AG20443 (cell line): ENCODE data around the gene ZMYND8.

ENCODE experiments used
- DNase-seq: peaks from one replicate; pipeline ENCODE4 v3.0.0; 2012; ENCODE audit warnings: low spot score, mixed read lengths

The ZMYND8 gene

GRCh38 chr20:47353692-47354463, 2.6 kb downstream of the ZMYND8 start:
- DNase-seq, result no peak

GRCh38 chr20:47353239-47353691, 3.2 kb downstream of the ZMYND8 start:
- no peak for DNase-seq

DNA sequence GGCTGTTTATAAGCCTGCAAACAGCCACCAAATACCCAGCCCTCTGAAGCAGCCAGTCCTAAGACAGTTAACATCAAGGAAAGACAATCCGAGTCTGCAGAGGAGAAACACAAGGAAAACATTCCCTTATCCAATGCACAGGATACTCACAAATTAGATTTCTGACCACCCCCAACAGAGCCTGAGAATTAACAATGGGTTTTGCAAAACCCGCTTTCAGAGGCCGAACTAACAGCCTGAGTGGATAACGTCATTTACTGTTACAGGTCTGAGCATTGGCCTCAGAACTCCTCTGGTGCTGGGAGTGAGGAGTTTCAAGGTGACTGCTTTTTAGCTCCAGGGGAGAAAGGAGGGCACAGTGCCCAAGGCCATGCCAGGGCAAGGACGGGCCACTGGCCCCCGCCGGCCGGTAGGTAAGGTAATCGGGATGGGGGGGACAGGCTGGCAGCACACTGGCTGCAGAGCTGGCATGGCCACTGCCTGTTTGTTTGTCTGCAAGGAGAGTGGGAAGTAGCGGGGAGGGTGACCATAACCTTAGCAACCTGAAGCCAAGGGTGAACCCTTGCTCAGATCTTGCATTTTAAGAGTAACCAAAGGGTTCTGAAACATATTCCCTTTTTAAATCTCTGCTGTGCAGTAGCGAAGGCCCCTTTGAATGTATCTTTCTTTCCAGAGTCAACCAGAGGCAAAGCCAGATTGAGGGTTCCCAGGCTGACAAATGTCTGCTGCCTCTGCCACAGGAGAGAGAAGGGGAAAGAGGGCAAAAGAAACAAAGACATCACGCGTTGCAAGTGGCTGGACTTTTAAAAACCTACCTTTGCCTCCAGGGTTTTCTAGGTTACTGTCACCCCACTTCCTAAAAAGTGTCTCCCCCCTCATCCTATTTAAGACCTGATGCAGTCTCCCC, 3.9 kb downstream of the ZMYND8 start:
- DNase-seq, result no peak

DNA sequence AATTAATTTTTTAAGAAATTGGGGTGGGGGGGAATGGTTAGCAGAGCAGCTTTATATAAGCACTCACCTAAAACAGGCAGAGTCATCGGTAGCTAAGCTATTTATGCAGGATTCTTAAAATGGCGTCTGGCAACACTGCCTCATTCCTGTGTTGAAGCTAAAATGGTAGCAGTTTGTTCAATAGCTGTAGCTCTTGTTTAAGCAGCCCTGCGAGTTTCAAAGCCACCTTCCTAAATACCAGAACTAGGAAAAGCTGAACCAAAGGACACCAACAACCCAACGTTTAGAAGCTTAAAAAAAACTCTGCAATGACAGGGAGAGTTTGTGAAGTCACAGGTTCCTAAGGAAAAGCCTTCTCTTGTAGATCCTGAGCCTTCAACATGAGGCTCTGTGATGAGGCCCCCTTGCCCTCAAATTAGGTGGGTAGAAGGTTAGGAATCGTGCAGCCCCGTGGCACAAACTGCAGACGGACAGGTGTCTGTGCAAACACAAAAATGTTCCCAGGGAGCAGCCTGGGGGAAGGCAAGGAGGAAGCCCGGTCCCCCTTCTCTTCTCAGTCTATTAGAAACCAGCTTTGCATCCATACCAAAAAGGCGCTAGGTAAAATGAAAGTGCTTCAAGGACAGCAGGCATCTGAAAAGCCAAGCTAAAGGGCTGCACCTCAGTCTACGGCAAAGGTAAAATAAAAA, 4.7 kb downstream of the ZMYND8 start:
- no peak for DNase-seq

DNA sequence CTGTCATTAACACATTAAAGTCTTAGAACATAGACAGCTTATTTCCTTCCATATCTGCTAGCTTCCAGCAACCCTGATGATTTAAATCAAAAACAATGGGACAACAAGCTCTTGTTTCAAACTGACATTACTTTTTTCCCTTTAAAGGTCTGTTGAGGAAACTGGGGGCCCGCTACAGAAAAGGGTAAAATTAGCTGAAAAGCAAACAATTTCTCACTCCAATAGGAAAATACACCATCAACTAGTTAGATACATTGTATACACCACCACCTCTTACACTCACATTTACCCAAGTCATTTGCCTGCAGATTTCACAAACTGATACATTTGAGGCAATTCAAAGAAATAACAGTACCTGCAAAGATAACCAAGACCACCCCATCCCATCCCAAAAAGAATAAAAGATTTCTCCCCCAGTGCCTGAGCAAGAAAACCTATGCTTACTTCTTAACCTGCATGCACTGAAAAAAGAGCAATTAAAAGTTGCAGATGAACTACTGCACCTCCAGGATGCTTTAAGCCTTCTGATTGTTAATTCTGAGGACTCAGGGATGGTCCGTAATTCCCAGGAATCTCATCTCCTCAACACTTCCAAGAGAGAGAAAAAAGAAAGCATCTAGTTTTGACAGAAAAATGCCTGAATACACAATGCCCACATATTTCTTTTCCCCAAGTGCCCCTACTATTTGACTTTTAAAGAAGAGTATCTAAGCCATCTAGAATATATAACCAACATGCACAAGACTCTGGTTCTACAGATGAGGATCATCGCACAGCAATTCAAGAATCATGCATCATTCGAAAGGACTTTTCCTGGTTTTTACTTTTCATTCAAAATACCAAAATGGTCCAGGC, 5.6 kb downstream of the ZMYND8 start:
- DNase-seq, result no peak

- DNase-seq, result no peak
Measured at GRCh38 chr20:47350181-47350550, 6.3 kb downstream of the ZMYND8 start.

DNA sequence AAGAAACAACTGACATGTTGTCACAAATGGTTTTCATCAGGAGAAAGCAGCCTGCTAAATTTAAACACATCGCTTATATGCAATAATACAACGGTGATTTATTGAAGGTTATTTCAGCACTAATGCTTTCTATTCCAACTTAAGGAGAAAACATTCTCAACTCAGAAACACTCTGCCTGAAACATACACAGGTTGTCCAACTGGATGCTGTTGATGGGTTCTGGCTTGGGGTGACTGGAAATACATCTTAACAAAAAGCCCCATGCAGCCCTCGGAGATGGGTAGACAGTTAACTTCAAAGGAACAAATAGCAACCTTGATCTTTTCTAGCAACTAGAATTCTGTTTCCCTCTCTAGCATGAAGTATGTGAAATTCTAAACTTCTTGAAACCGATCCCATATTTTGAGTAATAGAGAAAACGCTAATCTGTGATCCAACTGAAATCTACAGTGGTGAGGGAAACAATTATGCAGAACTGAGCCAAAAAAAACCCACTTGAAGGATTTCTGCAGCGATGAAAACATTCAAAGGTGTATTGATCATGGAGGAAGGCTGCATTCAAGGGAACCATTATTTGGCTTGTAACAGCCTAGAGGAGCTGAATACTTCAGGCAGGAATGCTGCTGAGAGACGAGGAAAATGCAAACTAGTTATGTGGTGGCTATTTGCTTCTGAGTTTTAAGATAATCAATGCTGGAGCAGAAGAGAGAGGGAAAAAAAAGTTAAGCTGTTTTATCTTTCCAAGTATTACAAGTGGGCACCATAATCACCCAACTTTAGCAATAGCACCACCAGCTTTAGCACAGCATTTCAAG, 6.9 kb downstream of the ZMYND8 start:
- no peak for DNase-seq

GRCh38 chr20:47348539-47349142, 7.9 kb downstream of the ZMYND8 start:
- no peak for DNase-seq

DNA sequence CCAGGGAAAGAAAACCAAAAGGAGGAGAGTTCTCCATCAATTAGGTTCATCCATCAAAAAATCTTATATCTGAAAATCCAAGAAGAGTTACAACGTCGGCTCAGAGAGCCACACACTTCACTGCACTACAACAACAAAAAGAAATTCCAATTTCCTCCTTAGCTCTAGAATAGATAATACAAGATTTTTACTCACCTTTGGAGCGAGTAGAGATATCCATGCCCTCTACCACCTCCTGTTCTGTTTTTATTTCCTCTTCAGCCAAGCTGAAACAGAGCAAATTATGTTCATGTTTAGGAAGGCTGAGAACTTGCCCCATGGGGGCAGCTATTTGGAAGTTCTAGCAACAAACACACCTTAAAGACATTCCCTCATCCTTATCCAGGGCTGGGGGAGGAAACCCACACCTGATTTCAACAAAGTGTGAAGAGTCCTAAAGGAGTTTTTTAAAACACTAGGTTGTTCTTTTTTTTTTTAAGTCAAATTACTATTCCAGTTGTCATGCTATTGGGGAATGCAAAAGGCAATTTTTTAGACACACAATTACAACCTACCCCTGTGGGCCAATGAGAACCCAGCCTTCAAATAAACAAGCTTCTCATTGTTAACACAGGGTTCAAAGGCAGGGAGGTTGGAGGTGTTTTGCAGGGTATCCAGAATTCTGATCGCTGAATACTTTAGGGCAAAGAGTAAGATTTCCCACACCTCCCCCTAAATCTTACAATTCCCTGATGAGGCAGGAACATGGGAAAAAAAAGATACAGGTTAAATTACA, 8.7 kb downstream of the ZMYND8 start:
- no peak for DNase-seq

DNA sequence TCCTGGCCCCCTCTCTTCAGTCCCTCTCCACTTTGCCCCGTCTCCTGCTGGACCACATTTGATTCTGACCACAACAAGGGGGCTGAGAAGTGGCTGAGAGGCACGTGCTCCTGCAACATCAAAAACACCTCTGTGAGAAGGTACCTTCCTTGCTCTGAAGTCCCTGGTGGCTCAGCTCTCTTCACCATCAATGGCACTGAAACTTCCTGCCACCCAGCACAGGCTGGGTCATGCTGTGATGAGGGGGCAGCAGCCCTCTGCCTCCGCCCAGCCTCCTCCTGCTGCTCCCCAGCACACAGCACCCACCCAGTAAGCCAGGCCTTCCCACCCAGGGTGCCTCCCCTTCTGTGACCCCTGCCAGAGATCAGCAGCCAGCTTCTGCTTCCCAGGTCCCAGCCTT, 10.3 kb downstream of the ZMYND8 start:
- no peak for DNase-seq

- DNase-seq, result no peak
Measured at GRCh38 chr20:47345214-47345613, 11.3 kb downstream of the ZMYND8 start.

DNA sequence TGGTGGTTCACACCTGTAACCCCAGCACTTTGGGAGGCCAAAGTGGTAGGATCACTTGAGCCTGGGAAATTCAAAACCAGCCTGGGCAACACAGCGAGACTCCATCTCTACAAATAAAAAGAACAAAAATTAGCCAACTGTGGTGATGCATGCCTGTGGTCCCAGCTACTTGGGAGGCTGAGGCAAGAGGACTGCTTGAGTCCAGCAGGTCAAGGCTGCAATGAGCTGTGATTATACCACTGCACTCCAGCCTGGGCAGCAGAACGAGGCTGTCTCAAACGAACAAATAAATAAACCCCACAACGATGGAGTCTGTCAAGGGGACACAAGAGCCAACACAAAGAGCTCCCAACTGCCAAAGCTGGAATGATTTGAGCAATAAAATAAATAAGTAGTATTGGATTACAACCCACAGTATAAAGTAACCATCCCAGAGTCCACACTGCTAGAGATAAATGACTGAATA, 13.5 kb downstream of the ZMYND8 start:
- no peak for DNase-seq

GRCh38 chr20:47338131-47338628, 18.3 kb downstream of the ZMYND8 start:
- DNase-seq, result no peak

GRCh38 chr20:47337413-47337812, 19.1 kb downstream of the ZMYND8 start:
- no peak for DNase-seq

DNA sequence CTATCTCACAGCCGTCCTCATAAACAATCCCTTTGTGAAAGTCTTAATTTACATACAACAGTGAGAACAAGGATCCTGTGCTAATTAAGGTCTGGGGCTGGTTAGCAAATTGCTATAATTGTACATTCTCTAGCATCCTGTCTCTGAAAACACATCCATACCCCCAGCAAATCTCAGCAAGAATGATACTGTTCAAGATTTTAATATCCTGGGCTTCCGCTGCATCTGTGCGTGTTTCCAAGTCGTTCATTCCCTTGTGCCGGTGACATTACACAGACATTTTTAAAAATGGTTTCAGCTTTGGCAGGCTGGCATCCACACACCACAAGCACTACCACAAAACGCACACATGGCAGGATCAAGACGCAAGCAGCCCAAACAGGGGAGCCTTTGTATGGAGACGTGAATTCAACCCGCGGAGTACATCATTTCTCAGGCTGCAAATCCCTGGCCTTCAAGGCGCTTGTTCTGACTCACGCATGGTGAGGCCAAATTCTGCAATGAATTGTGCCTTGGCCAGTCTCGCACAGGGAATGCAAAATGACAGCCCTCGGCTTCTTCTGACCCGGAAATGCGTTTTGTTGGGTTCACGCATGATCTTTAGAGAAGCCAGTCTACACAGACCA, 20.3 kb downstream of the ZMYND8 start:
- peak; percentile 83 for DNase-seq

GRCh38 chr20:47335251-47336128, 21.0 kb downstream of the ZMYND8 start:
- DNase-seq, result no peak

GRCh38 chr20:47334022-47334551, 22.4 kb downstream of the ZMYND8 start:
- DNase-seq, result peak; percentile 59
